Mammary epithelial cell (primary cell): ENCODE data around the gene SNX8.
"Not testable (repeated sequence)": the region's sequence is repeated elsewhere in the genome, so short reads cannot be mapped to it uniquely, and the experiment has no call there.

Source experiments
- CTCF ChIP-seq, 2 donors: IDR thresholded peaks in 1 of 2; conservative IDR thresholded peaks in 1 of 2; 2 replicates each; pipeline ENCODE4 v1.5.1; 2011 to 2012; ENCODE audit warnings: inconsistent platforms in 2 of 2, low read length in 2 of 2, mild to moderate bottlenecking in 2 of 2, control low read depth in 1 of 2, low read depth in 1 of 2; ENCODE audit not compliant: insufficient read depth in 1 of 2; ENCODE audit errors: extremely low read depth in 1 of 2
- EZH2 ChIP-seq: IDR thresholded peaks from 2 replicates; pipeline ENCODE4 v1.6.1; 2012; ENCODE audit warnings: low read length, inconsistent platforms, borderline replicate concordance

DNA sequence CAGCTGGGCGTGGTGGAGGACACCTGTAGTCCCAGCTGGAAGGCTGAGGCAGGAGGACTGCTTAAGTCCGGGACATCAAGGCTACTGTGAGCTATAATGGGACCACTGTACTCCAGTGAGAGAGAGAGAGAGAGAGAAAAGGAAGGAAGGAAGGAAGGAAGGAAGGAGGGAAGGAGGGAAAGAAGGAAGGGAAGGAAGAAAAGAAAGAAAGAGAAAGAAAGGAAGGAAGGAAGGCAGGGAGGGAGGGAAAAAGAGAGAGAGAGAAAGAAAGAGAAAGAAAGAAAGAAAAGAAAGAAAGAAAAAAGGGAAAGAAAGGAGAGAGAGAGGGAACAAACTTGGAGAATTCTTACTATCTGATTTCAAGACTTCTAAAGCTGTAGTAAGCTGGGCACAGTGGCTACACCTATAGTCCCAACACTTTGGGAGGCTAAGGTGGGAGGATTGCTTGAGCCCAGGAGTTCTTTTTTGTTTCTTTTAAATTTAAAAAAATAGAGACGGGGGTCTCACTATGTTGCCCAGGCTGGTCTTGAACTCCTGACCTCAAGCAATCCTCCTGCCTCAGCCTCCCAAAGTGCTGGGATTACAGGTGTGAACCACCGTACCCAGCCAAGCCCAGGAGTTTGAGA lies 18.5 kb upstream of the SNX8 start:
- not testable (repeated sequence) for TF ChIP-seq EZH2; CTCF (conservative IDR thresholded peaks at IDR 0.05 in 1 of 2, IDR thresholded peaks at IDR 0.05 in 1 of 2; ENCODE audit: extremely low read depth in 1 of 2, insufficient read depth in 1 of 2, low read depth in 1 of 2, low read length in 2 of 2)
